ENCODE results near the gene ORC6. TPM values are rescaled to one million over a fixed set of nuclear protein-coding genes. Genes with fewer than 3 reads are reported as not detected.

ORC6 gene
- total RNA-seq, 2 experiments from 2014 or later: 59.0 to 61.3 TPM

DNA sequence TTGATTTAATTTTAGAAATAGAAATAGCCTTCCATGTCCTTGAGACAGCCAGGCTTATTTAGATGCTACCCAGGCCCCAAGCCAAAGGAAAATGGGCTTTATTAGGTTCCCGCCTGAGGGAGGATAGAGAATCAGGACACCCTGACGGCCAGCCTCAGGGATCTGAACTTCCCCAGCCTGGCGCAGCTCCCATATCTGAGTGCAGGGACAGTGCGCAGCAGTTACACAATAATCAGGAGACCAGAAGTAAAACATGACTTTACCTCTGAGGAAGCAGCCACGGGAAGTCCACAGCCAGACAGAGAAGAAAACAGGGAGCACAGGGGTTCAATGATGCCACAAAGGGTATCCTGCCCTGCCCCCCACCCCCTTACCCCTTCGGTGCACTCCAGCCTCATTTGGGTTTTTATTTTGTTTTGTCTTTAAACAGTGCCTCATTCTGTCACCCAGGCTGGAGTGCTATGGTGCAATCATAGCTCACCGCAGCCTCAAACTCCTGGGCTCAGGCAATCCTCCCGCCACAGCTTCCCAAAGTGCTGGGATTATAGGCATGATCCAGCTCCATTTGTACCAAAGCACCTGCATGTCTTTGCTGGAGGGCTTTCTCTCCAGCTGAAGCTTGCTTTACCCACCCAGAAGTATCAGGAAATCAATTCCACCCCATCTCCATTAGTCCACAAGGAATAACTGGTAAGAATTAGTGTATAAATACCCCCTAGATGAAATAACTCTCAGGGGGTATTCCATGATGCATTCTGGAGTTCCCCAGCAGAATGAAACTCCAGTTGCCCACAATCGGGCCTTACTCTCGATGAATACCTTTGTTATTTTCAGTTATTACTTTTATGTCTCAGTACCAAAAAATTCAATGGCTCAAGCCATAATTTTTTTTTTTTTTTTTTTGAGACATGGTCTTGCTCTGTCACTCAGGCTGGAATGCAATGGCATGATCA, 21.9 kb downstream of the ORC6 start:
- Mint-ChIP-seq H3K27ac (no peak overlapping the region), H3K4me3 (no peak overlapping the region), H3K9me3 (ENCODE audit: low read depth) (no peaks in the 10 kb centered on the region), H3K36me3 (no peaks in the 10 kb centered on the region), H3K4me1 (peaks cover 5% of the 10 kb centered on the region), H3K27me3 (peaks cover 7% of the 10 kb centered on the region)
- CTCF ChIA-PET: interaction anchor here (1.0 kb wide), 1 partner anchor 38 kb away, joined by 3 read pairs; no protein-coding TSS in a partner anchor
- ATAC-seq: no peak
- no peak for DNase-seq

DNA sequence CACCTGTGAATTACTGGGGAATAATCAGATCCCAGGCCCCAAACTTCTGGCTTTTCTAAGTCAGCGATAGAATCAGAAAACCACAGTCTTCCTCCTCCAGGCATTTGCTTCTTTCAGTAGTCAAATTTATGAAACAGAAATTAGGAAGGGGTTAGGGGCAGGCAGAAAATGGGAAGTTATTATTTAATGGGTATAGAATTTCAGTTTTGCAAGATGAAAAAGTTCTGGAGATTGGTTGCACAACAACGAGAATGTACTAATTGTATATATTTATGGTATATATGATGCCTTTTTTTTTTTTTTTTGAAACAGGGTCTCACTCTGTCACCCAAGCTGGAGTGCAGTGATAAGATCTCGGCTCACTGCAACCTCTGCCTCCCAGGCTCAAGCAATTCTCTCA, 23.5 kb downstream of the ORC6 start:
- Mint-ChIP-seq H3K4me1 (no peaks in the 10 kb centered on the region), H3K4me3 (no peak overlapping the region), H3K9me3 (ENCODE audit: low read depth) (no peaks in the 10 kb centered on the region), H3K36me3 (no peaks in the 10 kb centered on the region), H3K27ac (no peak overlapping the region), H3K27me3 (peaks cover 7% of the 10 kb centered on the region)
- DNase-seq: no peak
- CTCF ChIA-PET: no interaction called here
- ATAC-seq: no peak

DNA sequence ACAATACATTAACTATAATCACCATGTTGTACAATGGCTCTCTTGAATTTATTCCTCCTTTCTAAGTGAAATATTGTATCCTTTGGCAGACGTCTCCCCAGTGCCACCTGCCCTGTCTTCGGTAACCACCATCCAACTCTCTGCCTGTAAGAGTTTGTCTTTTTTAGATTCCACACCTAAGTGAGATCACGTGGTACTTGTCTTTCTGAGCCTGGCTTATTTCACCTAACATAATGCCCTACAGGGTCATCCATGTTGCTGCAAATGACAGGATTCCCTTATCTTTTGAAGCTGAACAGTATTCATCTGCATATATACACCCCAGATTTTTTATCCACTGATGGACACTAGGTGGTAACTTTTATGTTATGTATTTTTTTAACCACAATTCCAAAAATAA, 24.2 kb downstream of the ORC6 start:
- Mint-ChIP-seq H3K9me3 (ENCODE audit: low read depth) (no peaks in the 10 kb centered on the region), H3K4me3 (no peak overlapping the region), H3K36me3 (no peaks in the 10 kb centered on the region), H3K4me1 (no peaks in the 10 kb centered on the region), H3K27me3 (peaks cover 7% of the 10 kb centered on the region), H3K27ac (no peak overlapping the region)
- no peak for DNase-seq
- CTCF ChIA-PET: no interaction called here
- no peak for ATAC-seq

DNA sequence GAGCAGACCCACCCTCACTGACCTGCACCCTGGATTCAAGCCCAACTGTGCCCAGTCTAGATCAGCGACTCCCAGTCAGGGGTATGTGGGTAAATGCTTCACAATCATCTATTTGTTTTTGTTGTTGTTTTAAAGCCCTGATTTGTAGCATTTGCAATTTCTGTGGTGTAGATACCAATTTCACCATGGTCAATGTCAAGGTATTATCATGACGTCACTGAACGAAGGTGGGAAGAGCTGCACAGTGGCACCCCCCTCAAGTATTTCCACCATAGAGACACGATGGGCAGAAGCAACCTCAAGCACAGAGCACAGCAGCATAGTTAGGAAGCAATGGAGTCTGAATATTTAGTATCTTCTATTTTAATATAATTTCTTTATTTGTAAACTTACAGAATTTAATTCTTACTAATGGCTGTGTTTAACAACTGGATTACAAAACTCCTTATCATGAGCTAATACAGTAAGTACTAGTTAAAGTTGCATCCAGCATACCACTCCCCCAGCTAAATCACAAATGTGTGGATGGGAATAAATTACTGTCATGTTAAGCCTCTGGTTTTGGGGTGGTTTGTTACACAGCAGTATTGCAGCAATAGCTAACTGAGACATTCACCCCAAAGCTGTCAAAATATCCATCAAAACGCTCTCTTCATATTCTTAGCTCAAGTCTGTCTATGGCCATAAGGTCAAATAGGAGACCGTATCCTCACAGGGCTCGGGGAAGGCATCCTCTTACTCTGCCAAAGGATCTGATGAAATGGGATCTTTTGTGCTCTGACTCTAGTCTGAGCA, 25.5 kb downstream of the ORC6 start:
- Mint-ChIP-seq H3K27ac (no peak overlapping the region), H3K4me3 (no peak overlapping the region), H3K27me3 (no peaks in the 10 kb centered on the region), H3K9me3 (ENCODE audit: low read depth) (no peaks in the 10 kb centered on the region), H3K4me1 (no peaks in the 10 kb centered on the region), H3K36me3 (no peaks in the 10 kb centered on the region)
- CTCF ChIA-PET: interaction anchor here (0.9 kb wide), 1 partner anchor 23 kb away, joined by 3 read pairs; no protein-coding TSS in a partner anchor
- no peak for DNase-seq
- ATAC-seq: no peak

DNA sequence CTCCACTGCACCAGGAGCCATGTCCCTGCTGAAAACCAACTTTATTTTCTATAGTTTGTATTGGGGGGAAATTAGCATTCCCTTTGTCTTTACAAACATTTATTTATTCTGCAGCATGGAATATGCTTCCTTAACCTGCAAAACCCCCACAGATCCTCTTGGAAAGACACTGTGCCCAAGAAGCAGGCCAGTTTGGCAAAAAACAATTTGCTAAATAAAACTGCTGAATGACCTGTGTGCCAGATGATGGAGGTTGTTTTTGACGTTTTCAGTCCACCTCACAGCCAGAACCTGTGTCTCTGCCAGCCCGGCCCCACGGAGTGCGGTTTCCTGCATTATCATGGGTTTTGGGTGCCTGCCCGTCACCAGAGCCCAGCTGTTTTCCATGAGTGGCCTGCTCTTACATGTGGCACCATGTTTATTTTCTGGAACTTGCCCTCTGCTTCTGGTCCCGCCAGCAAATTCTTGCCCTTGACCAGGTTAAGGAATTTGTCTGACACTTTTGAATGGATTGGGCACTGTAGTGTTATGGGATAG, 26.4 kb downstream of the ORC6 start:
- CTCF ChIA-PET: no interaction called here
- Mint-ChIP-seq H3K27ac (no peak overlapping the region), H3K4me1 (no peaks in the 10 kb centered on the region), H3K9me3 (ENCODE audit: low read depth) (no peaks in the 10 kb centered on the region), H3K4me3 (no peak overlapping the region), H3K36me3 (no peaks in the 10 kb centered on the region), H3K27me3 (no peaks in the 10 kb centered on the region)
- ATAC-seq: no peak
- DNase-seq: no peak

DNA sequence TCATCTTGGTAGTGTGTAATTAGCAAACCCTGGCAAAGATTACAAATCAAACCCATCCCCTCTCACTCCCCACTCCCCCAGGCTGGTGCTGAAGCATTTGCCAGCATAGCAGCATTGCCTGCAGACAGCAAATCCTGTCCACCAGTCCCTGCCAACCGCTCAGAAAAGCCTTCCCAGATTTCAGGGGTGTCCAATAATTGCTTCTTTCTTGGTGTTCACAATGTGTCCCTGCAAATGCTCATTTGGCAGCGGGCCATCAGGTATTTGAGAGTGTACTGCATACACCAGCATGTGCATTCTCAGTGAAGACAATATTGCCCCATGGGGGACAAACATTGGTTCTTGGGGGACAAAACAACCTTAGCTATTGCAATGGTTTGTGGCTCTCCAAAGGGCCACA, 28.2 kb downstream of the ORC6 start:
- CTCF ChIA-PET: no interaction called here
- H3K4me1 Mint-ChIP-seq: no peaks in the 10 kb centered on the region
- DNase-seq (no peak), ATAC-seq (no peak)
- H3K27me3 Mint-ChIP-seq: no peaks in the 10 kb centered on the region
- no peak overlapping the region for H3K4me3 Mint-ChIP-seq
- H3K9me3 Mint-ChIP-seq (ENCODE audit: low read depth): no peaks in the 10 kb centered on the region
- no peak overlapping the region for H3K27ac Mint-ChIP-seq
- H3K36me3 Mint-ChIP-seq: no peaks in the 10 kb centered on the region

DNA sequence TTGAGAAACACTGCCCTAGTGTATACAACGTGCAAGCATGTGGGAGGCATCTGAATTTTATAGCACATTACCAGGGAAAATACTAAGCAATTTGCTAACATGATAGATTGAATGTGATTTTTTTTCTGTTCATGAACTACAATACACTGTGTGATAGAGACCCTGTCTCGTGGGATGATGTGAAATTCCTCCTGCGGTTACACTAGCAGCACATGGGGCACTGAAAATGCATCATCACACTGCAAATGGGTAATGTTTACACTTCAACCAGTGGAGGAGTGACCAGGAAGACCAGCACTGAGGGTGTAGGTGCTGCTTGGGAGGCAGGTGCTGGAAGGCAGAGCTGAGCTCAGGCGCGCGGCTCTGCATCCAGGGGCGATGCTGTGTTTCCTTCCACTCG, 28.8 kb downstream of the ORC6 start:
- Mint-ChIP-seq H3K27me3 (no peaks in the 10 kb centered on the region), H3K9me3 (ENCODE audit: low read depth) (no peaks in the 10 kb centered on the region), H3K4me3 (no peak overlapping the region), H3K4me1 (no peaks in the 10 kb centered on the region), H3K36me3 (no peaks in the 10 kb centered on the region), H3K27ac (no peak overlapping the region)
- ATAC-seq: no peak
- CTCF ChIA-PET: no interaction called here
- DNase-seq: no peak

DNA sequence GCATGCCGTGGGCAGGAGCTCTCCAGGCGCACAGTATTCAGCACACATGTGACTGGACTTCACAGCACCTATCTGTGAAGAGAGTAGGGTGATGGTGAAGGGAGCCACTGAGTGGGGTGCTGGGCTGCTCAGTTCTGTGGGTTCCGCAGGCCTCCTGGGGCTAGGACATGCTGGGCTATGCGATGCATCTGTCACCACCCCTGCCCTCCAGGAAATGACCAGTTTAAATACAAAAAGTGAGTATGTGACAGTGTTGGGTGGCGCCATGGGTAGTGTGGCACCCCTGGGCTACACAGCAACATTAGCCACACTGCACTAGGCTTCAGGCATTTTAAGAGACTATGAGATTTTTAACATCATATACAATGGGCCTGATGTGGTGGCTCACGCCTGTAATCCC, 30.1 kb downstream of the ORC6 start:
- no peaks in the 10 kb centered on the region for H3K4me1 Mint-ChIP-seq
- DNase-seq (no peak), ATAC-seq (no peak)
- CTCF ChIA-PET: no interaction called here
- H3K9me3 Mint-ChIP-seq (ENCODE audit: low read depth): no peaks in the 10 kb centered on the region
- no peaks in the 10 kb centered on the region for H3K36me3 Mint-ChIP-seq
- no peak overlapping the region for H3K27ac Mint-ChIP-seq
- H3K4me3 Mint-ChIP-seq: no peak overlapping the region
- no peaks in the 10 kb centered on the region for H3K27me3 Mint-ChIP-seq

DNA sequence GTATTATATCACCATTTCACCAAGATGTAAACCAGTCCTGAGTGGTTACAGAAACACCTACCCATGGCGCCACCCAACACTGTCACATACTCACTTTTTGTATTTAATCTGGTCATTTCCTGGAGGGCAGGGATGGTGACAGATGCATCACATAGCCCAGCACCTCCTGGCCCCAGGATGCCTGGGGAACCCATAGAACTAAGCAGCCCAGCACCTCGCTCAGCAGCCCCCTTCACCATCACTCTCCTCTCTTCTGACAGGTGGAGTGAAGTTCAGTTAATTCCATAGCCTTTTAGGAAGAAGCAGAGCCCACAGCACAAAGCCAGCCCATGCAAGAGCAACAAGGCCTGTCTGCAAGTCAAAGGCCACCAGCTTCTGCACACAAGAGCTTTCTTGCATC, 31.2 kb downstream of the ORC6 start:
- H3K27ac Mint-ChIP-seq: no peak overlapping the region
- H3K9me3 Mint-ChIP-seq (ENCODE audit: low read depth): no peaks in the 10 kb centered on the region
- CTCF ChIA-PET: no interaction called here
- H3K36me3 Mint-ChIP-seq: peaks cover under 1% of the 10 kb centered on the region
- H3K27me3 Mint-ChIP-seq: no peaks in the 10 kb centered on the region
- DNase-seq (no peak), ATAC-seq (no peak)
- H3K4me1 Mint-ChIP-seq: no peaks in the 10 kb centered on the region
- H3K4me3 Mint-ChIP-seq: no peak overlapping the region

DNA sequence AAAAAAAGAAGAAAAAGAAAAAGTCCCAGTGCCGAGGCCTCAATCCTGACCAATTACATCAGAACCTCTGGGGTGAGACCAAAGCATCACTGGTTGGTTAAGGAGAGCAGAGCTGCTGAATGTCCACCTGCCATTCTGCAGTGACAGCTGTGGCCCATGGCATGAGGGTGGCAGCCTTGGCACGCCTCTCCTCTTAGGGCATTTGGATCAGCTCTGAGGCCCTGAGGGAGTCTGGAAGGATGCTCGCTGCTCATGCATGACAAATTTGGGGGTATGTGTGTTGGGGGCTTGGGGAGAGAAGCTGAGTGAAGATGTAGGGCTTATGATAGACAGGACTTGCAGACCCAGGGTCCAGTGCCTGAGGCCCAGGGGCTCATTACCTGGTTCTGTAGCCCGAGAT, 32.4 kb downstream of the ORC6 start:
- Mint-ChIP-seq H3K9me3 (ENCODE audit: low read depth) (peaks cover 3% of the 10 kb centered on the region), H3K27ac (no peak overlapping the region), H3K4me3 (no peak overlapping the region), H3K27me3 (no peaks in the 10 kb centered on the region), H3K4me1 (no peaks in the 10 kb centered on the region), H3K36me3 (peaks cover 5% of the 10 kb centered on the region)
- CTCF ChIA-PET: no interaction called here
- DNase-seq (no peak), ATAC-seq (no peak)

DNA sequence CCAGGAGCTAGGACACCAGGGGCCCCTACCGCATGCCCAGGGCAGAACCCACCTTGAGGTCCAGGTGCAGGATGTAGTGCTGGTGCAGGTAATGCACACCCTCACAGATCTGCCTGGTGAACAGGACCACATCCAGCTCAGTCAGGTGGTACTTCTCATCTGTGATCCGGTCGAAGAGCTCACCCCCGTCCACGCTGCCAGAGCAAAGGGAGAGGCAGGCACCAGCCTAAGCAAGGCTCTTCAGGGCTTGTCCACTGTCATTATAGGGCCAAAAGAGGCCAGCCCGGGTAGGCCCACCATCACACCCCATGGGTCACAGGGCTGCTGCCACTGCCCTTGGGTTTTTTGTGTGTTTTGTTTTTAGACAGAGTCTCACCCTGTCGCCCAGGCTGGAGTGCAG, 37.7 kb downstream of the ORC6 start:
- H3K27ac Mint-ChIP-seq: no peak overlapping the region

DNA sequence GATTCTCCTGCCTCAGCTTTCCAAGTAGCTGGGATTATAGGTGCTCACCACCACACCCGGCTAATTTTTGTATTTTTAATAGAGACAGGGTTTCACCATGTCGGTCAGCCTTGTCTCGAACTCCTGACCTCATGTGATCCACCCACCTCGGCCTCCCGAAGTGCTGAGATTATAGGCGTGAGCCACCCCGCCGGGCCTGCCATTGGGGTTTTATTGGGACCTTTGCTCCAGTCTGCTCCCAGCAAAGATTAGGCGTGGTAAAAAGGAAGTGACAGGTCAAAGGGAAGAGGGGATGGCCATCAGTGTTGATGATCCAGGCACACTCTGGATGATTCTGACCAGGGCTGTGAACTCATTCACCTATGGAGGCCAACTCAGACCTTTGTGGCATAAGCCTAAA, 38.2 kb downstream of the ORC6 start:
- Mint-ChIP-seq H3K4me1 (no peaks in the 10 kb centered on the region), H3K27me3 (no peaks in the 10 kb centered on the region), H3K27ac (no peak overlapping the region), H3K9me3 (ENCODE audit: low read depth) (peaks cover 3% of the 10 kb centered on the region), H3K4me3 (no peak overlapping the region), H3K36me3 (peaks cover 5% of the 10 kb centered on the region)
- CTCF ChIA-PET: no interaction called here
- ATAC-seq (no peak), DNase-seq (no peak)

More for the DNA sequence above, 37.7 kb downstream of the ORC6 start:
- no peak for DNase-seq
- Mint-ChIP-seq H3K9me3 (ENCODE audit: low read depth) (peaks cover 3% of the 10 kb centered on the region), H3K4me1 (no peaks in the 10 kb centered on the region), H3K36me3 (peaks cover 5% of the 10 kb centered on the region), H3K4me3 (no peak overlapping the region), H3K27me3 (no peaks in the 10 kb centered on the region)
- no peak for ATAC-seq
- CTCF ChIA-PET: no interaction called here

DNA sequence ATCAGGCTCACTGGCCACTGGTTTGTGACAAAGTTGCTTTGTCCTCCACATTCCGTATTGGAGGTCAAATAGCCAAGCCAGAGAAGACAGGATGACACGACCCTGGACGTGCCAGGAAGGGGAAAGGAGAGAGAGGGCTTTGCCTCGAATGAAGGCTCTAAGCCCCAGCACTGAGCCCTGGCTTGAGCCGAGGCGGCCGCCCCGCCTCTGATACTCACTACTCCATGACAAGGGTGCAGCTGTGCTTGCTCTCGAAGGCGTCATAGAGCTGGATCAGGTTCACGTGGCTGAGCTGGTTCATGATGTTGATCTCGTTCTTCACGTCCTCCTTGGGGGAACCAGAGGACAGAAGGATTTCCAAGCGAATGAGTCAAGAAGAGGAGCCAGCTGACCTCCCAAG, 39.3 kb downstream of the ORC6 start:
- Mint-ChIP-seq H3K4me3 (no peak overlapping the region), H3K9me3 (ENCODE audit: low read depth) (peaks cover 3% of the 10 kb centered on the region), H3K27ac (no peak overlapping the region), H3K4me1 (no peaks in the 10 kb centered on the region), H3K27me3 (no peaks in the 10 kb centered on the region), H3K36me3 (peaks cover 5% of the 10 kb centered on the region)
- DNase-seq (no peak), ATAC-seq (no peak)
- CTCF ChIA-PET: no interaction called here
